HEK293 (cell line): ENCODE results near the gene PCDHB6.
"Not testable (repeated sequence)": the region's sequence is repeated elsewhere in the genome, so short reads cannot be mapped to it uniquely, and the experiment has no call there.

Experiments used
- ZBTB20 ChIP-seq: fragments of 450-650 bp; formaldehyde crosslinking; IDR thresholded peaks from 2 replicates; pipeline ENCODE4 v1.5.1; 2016; ENCODE audit warnings: missing biosample characterization, missing genetic modification characterization
- ZNF10 ChIP-seq: fragments of 450-650 bp; formaldehyde crosslinking; IDR thresholded peaks from 2 replicates; pipeline ENCODE4 v1.5.1; 2017; ENCODE audit warnings: missing biosample characterization, missing genetic modification characterization
- ZNF423 ChIP-seq: fragments of 450-650 bp; formaldehyde crosslinking; IDR thresholded peaks from 2 replicates; pipeline ENCODE4 v1.5.1; 2016; ENCODE audit warnings: missing biosample characterization, missing genetic modification characterization
- TF ChIP-seq, protein P1 (sequence below): fragments of 450-650 bp; formaldehyde crosslinking; IDR thresholded peaks from 2 replicates; pipeline ENCODE4 v1.5.1; 2016; ENCODE audit warnings: missing biosample characterization, missing genetic modification characterization

DNA sequence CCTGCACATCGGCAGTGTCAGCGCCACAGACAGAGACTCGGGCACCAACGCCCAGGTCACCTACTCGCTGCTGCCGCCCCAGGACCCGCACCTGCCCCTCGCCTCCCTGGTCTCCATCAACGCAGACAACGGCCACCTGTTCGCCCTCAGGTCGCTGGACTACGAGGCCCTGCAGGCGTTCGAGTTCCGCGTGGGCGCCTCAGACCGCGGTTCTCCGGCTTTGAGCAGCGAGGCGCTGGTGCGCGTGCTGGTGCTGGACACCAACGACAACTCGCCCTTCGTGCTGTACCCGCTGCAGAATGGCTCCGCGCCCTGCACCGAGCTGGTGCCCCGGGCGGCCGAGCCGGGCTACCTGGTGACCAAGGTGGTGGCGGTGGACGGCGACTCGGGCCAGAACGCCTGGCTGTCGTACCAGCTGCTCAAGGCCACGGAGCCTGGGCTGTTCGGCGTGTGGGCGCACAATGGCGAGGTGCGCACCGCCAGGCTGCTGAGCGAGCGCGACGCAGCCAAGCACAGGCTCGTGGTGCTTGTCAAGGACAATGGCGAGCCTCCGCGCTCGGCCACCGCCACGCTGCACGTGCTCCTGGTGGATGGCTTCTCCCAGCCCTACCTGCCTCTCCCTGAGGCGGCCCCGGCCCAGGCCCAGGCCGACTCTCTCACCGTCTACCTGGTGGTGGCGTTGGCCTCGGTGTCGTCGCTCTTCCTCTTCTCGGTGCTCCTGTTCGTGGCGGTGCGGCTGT lies 26.3 kb upstream of the PCDHB6 start:
- not testable (repeated sequence) for TF ChIP-seq ZNF423 (tag by site-specific recombination); ZBTB20; ZNF10 (tag by site-specific recombination)
- TF ChIP-seq, protein P1, sequence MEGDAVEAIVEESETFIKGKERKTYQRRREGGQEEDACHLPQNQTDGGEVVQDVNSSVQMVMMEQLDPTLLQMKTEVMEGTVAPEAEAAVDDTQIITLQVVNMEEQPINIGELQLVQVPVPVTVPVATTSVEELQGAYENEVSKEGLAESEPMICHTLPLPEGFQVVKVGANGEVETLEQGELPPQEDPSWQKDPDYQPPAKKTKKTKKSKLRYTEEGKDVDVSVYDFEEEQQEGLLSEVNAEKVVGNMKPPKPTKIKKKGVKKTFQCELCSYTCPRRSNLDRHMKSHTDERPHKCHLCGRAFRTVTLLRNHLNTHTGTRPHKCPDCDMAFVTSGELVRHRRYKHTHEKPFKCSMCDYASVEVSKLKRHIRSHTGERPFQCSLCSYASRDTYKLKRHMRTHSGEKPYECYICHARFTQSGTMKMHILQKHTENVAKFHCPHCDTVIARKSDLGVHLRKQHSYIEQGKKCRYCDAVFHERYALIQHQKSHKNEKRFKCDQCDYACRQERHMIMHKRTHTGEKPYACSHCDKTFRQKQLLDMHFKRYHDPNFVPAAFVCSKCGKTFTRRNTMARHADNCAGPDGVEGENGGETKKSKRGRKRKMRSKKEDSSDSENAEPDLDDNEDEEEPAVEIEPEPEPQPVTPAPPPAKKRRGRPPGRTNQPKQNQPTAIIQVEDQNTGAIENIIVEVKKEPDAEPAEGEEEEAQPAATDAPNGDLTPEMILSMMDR: not testable (repeated sequence)
